Activated CD4-positive, alpha-beta memory T cell treated with anti-CD3 and anti-CD28 coated beads, Interleukin-2, amount 10 ng/mL, durations not matched to agents 7 days and 5 days (primary cell): ENCODE data around the gene GIMD1. TPM values are rescaled to one million over a fixed set of nuclear protein-coding genes. Genes with fewer than 3 reads are reported as not detected.
A peak's percentile ranks its signal among the peaks of the same experiment; 100 is the strongest.

Experiments used
- CTCF ChIA-PET: fragments of 350-600 bp; sonication (Branson Sonifier 250); formaldehyde crosslinking; loops from one replicate; lab custom pipeline; 2021; ENCODE audit warnings: antibody characterized with exemption, inconsistent platforms; lab: Charles Lee
- POLR2A ChIA-PET: fragments of 350-600 bp; sonication (Branson Sonifier 250); formaldehyde crosslinking; loops from one replicate; lab custom pipeline; 2021; ENCODE audit warnings: antibody characterized with exemption; lab: Charles Lee
- DNase-seq: peaks from one replicate; pipeline ENCODE4 v3.0.0-alpha.2; 2020
- H3K27ac Mint-ChIP-seq: one replicate; pipeline ENCODE4 v1.8.0; 2021; ENCODE audit warnings: mild to moderate bottlenecking, mixed read lengths
- H3K27me3 Mint-ChIP-seq: one replicate; pipeline ENCODE4 v1.8.0; 2021; ENCODE audit warnings: mixed read lengths
- H3K36me3 Mint-ChIP-seq: one replicate; pipeline ENCODE4 v1.8.0; 2021; ENCODE audit warnings: low read depth, mixed read lengths
- H3K4me1 Mint-ChIP-seq: one replicate; pipeline ENCODE4 v1.8.0; 2021; ENCODE audit warnings: mixed read lengths
- H3K4me3 Mint-ChIP-seq: one replicate; pipeline ENCODE4 v1.8.0; 2021; ENCODE audit warnings: mild to moderate bottlenecking, mixed read lengths
- H3K9me3 Mint-ChIP-seq: one replicate; pipeline ENCODE4 v1.8.0; 2021; ENCODE audit warnings: mixed read lengths
- total RNA-seq, 2 experiments: library from RNA; stranded (reverse); gene quantifications; one replicate each; pipeline ENCODE4 v1.2.3, GENCODE V29; 2021

The GIMD1 gene
- total RNA-seq, 2 experiments from 2014 or later: not detected

DNA sequence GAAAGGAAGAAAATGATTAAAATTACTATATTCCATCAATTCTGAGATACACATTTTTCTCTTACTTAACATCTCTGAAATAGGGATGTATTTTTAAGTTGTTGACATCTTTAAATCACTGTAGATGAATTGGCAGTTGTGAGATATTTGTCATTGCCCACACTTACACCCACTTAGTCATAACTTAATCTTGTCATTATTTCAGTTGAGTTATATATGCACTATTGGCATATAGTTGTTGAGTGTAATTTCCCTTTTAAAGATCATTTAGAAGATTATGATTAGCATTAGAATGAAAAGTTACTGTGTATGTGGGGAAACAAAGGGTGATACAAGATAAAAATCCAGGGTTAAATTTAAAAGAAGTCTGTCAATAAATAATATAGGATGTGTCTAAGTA lies 50.1 kb downstream of the GIMD1 start:
- Mint-ChIP-seq H3K9me3 (no peaks in the 10 kb centered on the region), H3K27ac (no peak overlapping the region), H3K4me3 (no peak overlapping the region), H3K36me3 (peaks cover 29% of the 10 kb centered on the region), H3K4me1 (peaks cover 37% of the 10 kb centered on the region), H3K27me3 (no peaks in the 10 kb centered on the region)
- DNase-seq: no peak
- ChIA-PET CTCF (no interaction called here), POLR2A (no interaction called here)

DNA sequence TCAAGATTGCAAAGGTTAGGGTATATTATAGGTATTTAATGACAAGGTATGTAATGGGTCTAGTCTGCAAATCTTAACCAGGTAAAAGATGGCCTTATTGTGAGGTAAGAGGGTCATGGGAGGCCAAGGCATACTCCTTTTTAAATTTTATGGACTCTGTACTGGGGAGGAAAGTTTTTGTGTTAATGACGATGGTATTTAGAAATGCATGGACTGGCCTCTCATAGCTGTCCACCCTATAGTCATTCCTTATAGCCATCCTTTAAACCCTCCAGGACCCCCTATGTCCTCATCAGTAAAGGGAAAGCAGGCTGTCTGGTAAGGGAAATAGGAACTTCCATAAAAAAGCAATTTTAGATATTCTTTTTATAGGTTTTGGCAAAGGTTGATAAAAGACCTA lies 50.8 kb downstream of the GIMD1 start:
- no peaks in the 10 kb centered on the region for H3K9me3 Mint-ChIP-seq
- CTCF ChIA-PET: no interaction called here
- H3K4me3 Mint-ChIP-seq: no peak overlapping the region
- peaks cover 39% of the 10 kb centered on the region for H3K4me1 Mint-ChIP-seq
- H3K27ac Mint-ChIP-seq: no peak overlapping the region
- H3K27me3 Mint-ChIP-seq: no peaks in the 10 kb centered on the region
- POLR2A ChIA-PET: no interaction called here
- peaks cover 27% of the 10 kb centered on the region for H3K36me3 Mint-ChIP-seq
- no peak for DNase-seq

DNA sequence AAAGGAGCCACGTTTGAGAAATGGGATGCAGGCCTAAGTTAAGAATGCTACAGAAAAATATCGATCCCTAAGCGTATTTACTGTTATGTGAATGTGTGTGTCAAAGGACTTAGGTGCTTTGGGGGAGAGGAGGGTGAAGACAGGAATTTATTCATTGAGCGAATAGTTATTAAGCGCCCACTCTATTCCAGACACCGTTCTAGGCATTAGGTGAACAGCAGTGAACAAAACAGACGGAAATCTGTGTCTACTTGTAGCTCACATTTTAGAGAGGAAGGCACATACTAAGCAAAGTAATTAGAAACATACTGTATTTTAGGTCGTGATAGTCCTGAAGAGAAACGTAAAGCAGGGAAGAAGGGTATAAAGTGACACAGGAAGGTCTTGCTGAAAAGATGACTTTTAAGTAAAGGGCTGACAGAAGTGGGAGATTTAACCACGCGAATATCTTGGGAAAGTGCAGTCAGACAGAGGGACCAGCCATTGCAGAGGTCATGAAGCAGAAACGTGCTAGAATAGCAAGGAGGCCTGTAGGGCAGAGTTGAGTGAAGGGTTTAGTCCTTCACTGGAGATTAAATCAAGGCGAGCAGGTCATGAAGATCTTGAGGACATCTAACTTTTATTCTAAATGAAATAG lies 51.7 kb downstream of the GIMD1 start:
- ChIA-PET CTCF (interaction anchor here (1.8 kb wide), 1 partner anchor 12 kb away, joined by 9 read pairs; no protein-coding TSS in a partner anchor), POLR2A (interaction anchor here (1.4 to 2.1 kb wide), 2 partner anchors 11 to 30 kb away, joined by 3 to 18 read pairs; no protein-coding TSS in a partner anchor)
- no peaks in the 10 kb centered on the region for H3K9me3 Mint-ChIP-seq
- H3K27me3 Mint-ChIP-seq: no peaks in the 10 kb centered on the region
- no peak overlapping the region for H3K4me3 Mint-ChIP-seq
- peaks cover 25% of the 10 kb centered on the region for H3K36me3 Mint-ChIP-seq
- no peak for DNase-seq
- H3K27ac Mint-ChIP-seq: no peak overlapping the region
- peaks cover 35% of the 10 kb centered on the region for H3K4me1 Mint-ChIP-seq

DNA sequence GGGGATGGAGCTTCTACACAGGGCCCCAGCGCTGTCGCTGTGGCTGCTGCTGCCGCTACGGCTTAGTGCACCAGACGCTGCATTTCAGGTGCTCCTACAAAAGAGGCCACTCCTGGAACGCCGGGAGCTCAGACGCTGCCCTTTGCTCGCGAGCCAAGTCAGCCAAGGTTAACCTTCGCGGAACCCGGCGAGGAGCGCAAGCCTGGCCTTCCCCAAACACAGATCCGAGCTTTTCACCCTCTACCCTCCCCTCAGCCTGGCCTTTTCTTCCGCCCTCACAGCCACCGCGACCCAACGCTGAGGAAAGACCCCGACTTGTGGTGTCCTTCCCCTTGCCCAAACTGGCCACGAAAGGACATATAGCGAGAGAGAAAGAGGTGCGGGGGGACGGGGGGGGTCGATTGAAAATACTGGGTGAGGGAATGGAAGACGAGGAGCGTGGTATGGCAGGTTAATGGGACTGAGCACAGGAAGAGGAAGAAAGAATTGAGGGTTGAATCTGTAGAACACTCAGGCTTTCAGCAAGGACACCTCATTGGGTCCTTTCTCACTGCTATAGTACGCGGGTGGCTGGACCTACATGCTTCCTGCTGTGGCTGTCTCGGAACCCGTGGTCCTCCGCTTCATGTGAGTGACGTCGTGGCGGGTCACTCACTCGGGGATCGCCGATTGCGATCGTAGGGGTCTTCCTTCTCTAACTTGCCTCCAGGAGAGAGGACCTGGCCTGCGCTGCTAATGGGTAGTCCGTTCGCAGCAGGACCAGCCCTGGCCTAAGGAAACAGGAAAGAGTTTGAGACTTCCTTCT lies 52.4 kb downstream of the GIMD1 start, which contains the start of the genes AIMP1 and TBCK:
AIMP1 (plus strand) TSS at position 583 of the 805 bp plus-strand sequence. CDS start 8,460 bp downstream, outside the sequence.
TBCK (minus strand) TSS at position 242 of the 805 bp plus-strand sequence. CDS start 7,249 bp downstream, outside the sequence.
- H3K9me3 Mint-ChIP-seq: no peaks in the 10 kb centered on the region
- peaks cover 33% of the 10 kb centered on the region for H3K4me1 Mint-ChIP-seq
- CTCF ChIA-PET: interaction anchor here (0.9 to 1.8 kb wide), 3 partner anchors 10 to 14 kb away, joined by 3 to 9 read pairs (median 4); no protein-coding TSS in a partner anchor
- DNase-seq: peak; percentile 89
- no peaks in the 10 kb centered on the region for H3K27me3 Mint-ChIP-seq
- peaks cover 21% of the 10 kb centered on the region for H3K36me3 Mint-ChIP-seq
- no peak within 1 kb of the TSS for H3K4me3 Mint-ChIP-seq
- POLR2A ChIA-PET: interaction anchor here (0.8 to 2.1 kb wide), 8 partner anchors 9 to 77 kb away, joined by 3 to 18 read pairs (median 4); no protein-coding TSS in a partner anchor
- no peak within 1 kb of the TSS for H3K27ac Mint-ChIP-seq

DNA sequence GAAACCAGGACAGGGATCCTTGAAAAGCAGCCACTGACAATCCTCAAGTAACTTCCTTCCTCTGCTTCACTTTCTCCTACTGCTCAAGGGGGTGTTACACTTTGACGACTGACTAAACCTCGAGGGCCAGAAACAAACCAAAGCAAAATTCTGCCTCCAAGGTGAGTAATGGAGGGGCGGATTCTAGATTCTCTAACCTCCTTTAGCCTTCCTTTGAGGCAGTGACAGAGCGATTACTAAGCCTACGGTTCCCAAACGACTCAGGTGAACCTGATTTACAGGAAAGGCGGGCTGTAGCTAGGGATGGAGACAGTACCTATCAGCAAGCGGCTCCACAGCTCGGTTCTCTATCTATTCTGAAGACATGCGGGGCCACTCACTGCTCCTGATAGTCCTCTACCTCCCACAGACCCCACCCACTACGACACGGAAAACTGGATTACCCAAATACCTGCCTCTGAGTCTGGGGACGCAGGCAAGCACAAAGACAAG lies 53.1 kb downstream of the GIMD1 start:
- ChIA-PET POLR2A (interaction anchor here (0.8 to 2.1 kb wide), 8 partner anchors 9 to 77 kb away, joined by 3 to 18 read pairs (median 4); no protein-coding TSS in a partner anchor), CTCF (interaction anchor here (0.9 to 1.8 kb wide), 3 partner anchors 11 to 15 kb away, joined by 3 to 9 read pairs (median 4); no protein-coding TSS in a partner anchor)
- DNase-seq: no peak
- no peaks in the 10 kb centered on the region for H3K9me3 Mint-ChIP-seq
- no peak overlapping the region for H3K4me3 Mint-ChIP-seq
- H3K36me3 Mint-ChIP-seq: peaks cover 15% of the 10 kb centered on the region
- no peaks in the 10 kb centered on the region for H3K27me3 Mint-ChIP-seq
- peaks cover 35% of the 10 kb centered on the region for H3K4me1 Mint-ChIP-seq
- no peak overlapping the region for H3K27ac Mint-ChIP-seq

DNA sequence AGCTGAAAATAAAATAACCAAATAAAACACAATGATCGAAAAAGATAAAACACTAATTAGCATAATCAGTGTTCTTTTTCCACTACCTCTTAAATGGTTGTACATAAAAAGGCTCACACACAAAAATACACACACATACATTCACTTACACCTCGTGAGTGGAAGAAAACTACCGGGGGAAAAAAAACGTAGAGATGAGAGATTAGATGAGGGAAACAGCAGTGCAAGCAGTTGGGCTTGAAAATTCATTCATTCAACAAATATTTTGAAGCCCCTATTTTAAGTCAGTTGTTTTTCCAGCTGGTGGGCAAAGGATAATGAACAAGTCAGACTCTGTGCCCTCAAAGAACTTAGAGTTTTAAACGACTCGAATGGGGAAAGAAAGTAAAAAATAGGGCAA lies 53.6 kb downstream of the GIMD1 start:
- H3K4me1 Mint-ChIP-seq: peaks cover 31% of the 10 kb centered on the region
- no peak overlapping the region for H3K4me3 Mint-ChIP-seq
- no peak for DNase-seq
- peaks cover 9% of the 10 kb centered on the region for H3K36me3 Mint-ChIP-seq
- H3K27ac Mint-ChIP-seq: no peak overlapping the region
- ChIA-PET POLR2A (interaction anchor here (1.1 to 2.1 kb wide), 6 partner anchors 8 to 76 kb away, joined by 4 to 18 read pairs (median 5); no protein-coding TSS in a partner anchor), CTCF (interaction anchor here (0.6 to 1.8 kb wide), 3 partner anchors 13 to 371 kb away, joined by 3 to 9 read pairs (median 4); no protein-coding TSS in a partner anchor)
- no peaks in the 10 kb centered on the region for H3K27me3 Mint-ChIP-seq
- H3K9me3 Mint-ChIP-seq: no peaks in the 10 kb centered on the region

DNA sequence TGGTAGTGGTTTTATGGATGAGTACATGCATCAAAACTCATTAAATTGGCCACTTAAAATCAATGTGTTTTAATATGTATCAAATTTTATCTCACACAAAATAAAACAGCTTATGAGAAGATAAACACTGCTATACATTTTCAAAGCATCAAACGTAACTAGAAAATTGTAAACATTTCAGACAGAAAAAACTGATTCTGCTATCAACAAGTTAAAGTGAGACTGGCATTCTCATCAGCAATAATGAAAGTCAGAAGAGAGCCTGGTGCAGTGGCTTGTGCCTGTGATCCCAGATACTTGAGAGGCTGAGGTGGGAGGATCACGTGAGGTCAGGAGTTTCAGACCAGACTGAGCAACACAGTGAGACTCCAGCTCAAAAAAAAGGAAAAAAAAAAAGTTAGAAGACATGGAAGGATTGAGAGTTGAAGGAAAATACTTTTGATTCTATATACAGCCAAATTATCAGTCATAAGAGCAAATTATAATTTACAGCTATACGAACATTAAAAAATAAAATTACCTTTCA lies 55.5 kb downstream of the GIMD1 start:
- no peaks in the 10 kb centered on the region for H3K27me3 Mint-ChIP-seq
- ChIA-PET POLR2A (no interaction called here), CTCF (interaction anchor here (1.1 kb wide), 1 partner anchor 15 kb away, joined by 3 read pairs; no protein-coding TSS in a partner anchor)
- H3K36me3 Mint-ChIP-seq: peaks cover 10% of the 10 kb centered on the region
- DNase-seq: no peak
- peaks cover 26% of the 10 kb centered on the region for H3K4me1 Mint-ChIP-seq
- no peak overlapping the region for H3K27ac Mint-ChIP-seq
- H3K9me3 Mint-ChIP-seq: no peaks in the 10 kb centered on the region
- no peak overlapping the region for H3K4me3 Mint-ChIP-seq

DNA sequence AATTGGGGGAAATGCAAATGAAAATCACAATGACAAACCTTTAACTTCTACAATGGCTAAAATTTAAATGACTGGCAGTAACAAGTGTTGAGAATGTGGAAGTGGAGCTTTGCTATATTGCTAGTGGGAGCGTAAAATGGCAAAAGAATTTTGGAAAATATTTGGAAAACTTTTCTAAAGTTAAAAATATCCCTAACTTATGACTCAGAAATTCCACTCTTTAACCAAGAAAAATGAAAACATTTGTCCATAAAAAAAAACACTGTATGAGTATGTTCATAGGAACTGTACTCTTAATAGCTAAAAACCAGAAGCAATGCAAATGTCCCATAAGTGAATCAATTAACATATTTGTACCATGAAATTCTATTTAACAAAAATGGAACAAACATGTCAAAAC lies 56.2 kb downstream of the GIMD1 start:
- Mint-ChIP-seq H3K4me3 (no peak overlapping the region), H3K9me3 (no peaks in the 10 kb centered on the region), H3K27ac (no peak overlapping the region), H3K36me3 (peaks cover 10% of the 10 kb centered on the region), H3K4me1 (peaks cover 26% of the 10 kb centered on the region), H3K27me3 (no peaks in the 10 kb centered on the region)
- CTCF ChIA-PET: no interaction called here
- POLR2A ChIA-PET: no interaction called here
- DNase-seq: no peak

Other genes starting within 250 kb of the GIMD1 start
- 10 to 100 TPM; 25.4 to 26.8 TPM for gene TBCK, start 52.6 kb downstream of the GIMD1 start, total RNA-seq
- gene AIMP1, start 52.2 kb downstream of the GIMD1 start, total RNA-seq: 10 to 100 TPM; 49.5 to 52.4 TPM